Kidney epithelial cell (primary cell): Measurements from ENCODE around the gene ARFGAP1. TPM values are rescaled to one million over a fixed set of nuclear protein-coding genes. Genes with fewer than 3 reads are reported as not detected.

Experiments used
- DNase-seq: peaks from one replicate; pipeline ENCODE4 v3.0.0-alpha.2; 2010; ENCODE audit warnings: low read depth
- H3K27me3 ChIP-seq: 2 replicates; pipeline ENCODE4 v1.6.0; 2011; ENCODE audit warnings: low read length; ENCODE audit not compliant: control insufficient read depth, insufficient read depth
- H3K36me3 ChIP-seq: 2 replicates; pipeline ENCODE4 v1.5.1; 2011; ENCODE audit warnings: low read length; ENCODE audit not compliant: control insufficient read depth, insufficient read depth
- H3K4me3 ChIP-seq: 2 replicates; pipeline ENCODE4 v1.5.1; 2011; ENCODE audit warnings: low read depth, mild to moderate bottlenecking, control low read depth, low read length
- total RNA-seq: library from RNA; depleted of rRNA; stranded (reverse); fragments of >200 nt; gene quantifications from 2 replicates; pipeline ENCODE4 v1.2.3, GENCODE V29; 2015
- TF ChIP-seq, protein P1 (sequence below): IDR thresholded peaks from 2 replicates; pipeline ENCODE4 v1.5.1; 2011; ENCODE audit warnings: mild to moderate bottlenecking, moderate library complexity, low read length, control low read depth, inconsistent platforms; ENCODE audit not compliant: insufficient read depth, poor library complexity, severe bottlenecking

The ARFGAP1 gene
- total RNA-seq, 1 donor from 2014 or later, result 109 TPM

DNA sequence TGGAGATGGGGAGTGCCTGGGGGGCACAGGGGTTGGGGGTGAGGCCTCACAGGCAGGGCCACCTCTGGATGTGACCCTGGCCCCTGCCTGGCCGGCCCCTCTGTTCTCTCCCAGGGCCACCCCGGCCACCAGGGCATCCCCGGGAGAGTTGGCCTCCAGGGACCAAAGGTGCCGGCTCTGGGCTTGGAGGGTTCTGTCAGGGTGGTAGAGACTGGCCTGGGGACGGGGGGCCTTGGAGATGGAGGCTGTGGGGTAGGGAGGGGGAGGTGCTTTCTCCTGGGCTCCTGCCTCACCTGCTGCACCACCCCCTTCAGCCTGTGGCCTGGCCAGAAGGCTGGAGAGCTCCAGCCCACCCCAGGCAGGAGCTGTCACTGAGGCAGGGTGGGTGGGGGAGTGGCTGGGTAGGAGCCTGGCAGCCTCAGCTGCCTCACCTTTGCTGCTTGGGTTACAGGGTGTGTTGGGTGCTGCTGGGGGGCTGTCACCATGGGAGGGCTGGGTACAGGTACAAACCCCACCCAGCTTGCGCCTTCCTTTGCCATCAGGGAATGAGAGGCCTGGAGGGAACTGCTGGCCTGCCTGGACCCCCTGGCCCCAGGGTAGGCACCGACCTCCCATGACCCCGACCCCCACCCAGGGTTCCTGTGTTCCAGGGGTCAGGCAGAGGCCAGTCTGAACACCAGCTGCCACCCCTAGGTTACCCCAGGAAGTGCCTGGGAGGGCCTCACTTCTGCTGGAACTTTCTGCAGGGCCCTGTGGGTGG, 53.1 kb downstream of the ARFGAP1 start:
- TF ChIP-seq, protein P1, sequence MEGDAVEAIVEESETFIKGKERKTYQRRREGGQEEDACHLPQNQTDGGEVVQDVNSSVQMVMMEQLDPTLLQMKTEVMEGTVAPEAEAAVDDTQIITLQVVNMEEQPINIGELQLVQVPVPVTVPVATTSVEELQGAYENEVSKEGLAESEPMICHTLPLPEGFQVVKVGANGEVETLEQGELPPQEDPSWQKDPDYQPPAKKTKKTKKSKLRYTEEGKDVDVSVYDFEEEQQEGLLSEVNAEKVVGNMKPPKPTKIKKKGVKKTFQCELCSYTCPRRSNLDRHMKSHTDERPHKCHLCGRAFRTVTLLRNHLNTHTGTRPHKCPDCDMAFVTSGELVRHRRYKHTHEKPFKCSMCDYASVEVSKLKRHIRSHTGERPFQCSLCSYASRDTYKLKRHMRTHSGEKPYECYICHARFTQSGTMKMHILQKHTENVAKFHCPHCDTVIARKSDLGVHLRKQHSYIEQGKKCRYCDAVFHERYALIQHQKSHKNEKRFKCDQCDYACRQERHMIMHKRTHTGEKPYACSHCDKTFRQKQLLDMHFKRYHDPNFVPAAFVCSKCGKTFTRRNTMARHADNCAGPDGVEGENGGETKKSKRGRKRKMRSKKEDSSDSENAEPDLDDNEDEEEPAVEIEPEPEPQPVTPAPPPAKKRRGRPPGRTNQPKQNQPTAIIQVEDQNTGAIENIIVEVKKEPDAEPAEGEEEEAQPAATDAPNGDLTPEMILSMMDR, result no peak
- H3K4me3 ChIP-seq, result no peak overlapping the region
- H3K36me3 ChIP-seq, result no peaks in the 10 kb centered on the region
- H3K27me3 ChIP-seq, result peaks cover 18% of the 10 kb centered on the region
- DNase-seq, result no peak

GRCh38 chr20:63326314-63327230, 54.0 kb downstream of the ARFGAP1 start:
- Histone ChIP-seq H3K4me3 (no peak overlapping the region), H3K27me3 (peaks cover 14% of the 10 kb centered on the region), H3K36me3 (no peaks in the 10 kb centered on the region)
- DNase-seq, result no peak
- TF ChIP-seq, protein P1, result no peak

GRCh38 chr20:63327231-63327745, 54.7 kb downstream of the ARFGAP1 start:
- Histone ChIP-seq H3K27me3 (peaks cover 10% of the 10 kb centered on the region), H3K36me3 (no peaks in the 10 kb centered on the region), H3K4me3 (no peak overlapping the region)
- TF ChIP-seq, protein P1, result no peak
- DNase-seq, result no peak

DNA sequence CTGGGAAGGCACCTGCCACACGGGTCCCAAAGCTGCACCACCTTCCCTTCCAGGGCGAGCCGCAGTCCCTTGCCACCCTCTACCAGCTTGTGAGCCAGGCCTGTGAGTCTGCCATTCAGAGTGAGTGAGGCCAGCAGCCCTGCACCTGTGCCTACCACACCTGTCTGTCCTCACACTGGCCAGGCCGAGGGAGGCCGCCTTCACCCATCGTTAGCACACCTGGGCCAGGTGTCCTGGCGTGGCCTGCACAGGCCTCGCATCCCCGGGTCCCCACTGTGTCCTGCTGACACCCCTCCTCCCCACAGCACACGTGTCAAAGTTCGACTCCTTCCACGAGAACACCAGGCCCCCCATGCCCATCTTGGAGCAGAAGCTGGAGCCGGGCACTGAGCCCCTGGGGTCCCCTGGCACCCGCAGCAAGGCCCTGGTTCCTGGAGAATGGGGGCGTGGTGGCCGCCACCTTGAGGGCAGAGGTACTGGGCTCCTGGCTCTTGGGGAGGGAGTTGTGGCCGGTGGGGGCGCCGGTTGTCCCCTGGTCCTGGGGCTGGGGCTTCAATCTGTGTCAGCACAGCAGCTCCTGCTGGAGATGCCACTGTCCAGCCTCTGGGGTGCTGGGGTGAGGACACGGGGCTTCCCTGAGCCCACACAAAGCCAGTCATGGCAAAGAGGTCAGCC, 55.5 kb downstream of the ARFGAP1 start:
- Histone ChIP-seq H3K36me3 (no peaks in the 10 kb centered on the region), H3K4me3 (no peak overlapping the region), H3K27me3 (peaks cover 3% of the 10 kb centered on the region)
- no peak for DNase-seq
- TF ChIP-seq, protein P1, result no peak

DNA sequence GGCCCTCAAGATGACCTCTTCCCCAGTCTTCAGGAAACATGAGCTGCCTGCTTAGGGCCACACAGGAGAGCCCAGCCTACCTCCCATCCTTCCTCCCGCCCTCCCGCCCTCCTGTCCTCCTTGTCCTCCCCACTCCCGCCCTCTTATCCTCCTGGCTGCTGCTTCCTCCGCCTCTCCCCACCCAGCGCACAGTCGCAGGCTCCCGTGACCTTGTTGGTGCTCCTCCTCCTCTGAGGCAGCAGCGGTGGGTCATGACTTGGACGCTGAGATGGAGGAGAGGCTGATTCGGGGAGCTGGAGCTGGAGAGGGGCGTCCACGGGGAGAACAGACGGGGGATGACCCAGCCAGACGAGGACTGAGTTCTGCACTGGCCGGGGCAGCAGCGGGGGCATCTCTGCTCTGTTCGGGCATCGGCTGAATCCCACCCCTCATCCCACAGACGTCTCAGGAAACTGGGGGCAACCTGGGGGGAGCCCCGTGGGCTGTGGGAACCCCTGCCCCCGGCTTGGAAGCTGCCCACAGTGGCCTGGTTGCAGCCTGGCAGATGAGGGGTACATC, 56.2 kb downstream of the ARFGAP1 start:
- DNase-seq, result no peak
- Histone ChIP-seq H3K4me3 (no peak overlapping the region), H3K36me3 (no peaks in the 10 kb centered on the region), H3K27me3 (peaks cover 7% of the 10 kb centered on the region)
- TF ChIP-seq, protein P1, result no peak
